ENCODE data around the gene ARL17A.
"Not testable (repeated sequence)": the region's sequence is repeated elsewhere in the genome, so short reads cannot be mapped to it uniquely, and the experiment has no call there.

DNA sequence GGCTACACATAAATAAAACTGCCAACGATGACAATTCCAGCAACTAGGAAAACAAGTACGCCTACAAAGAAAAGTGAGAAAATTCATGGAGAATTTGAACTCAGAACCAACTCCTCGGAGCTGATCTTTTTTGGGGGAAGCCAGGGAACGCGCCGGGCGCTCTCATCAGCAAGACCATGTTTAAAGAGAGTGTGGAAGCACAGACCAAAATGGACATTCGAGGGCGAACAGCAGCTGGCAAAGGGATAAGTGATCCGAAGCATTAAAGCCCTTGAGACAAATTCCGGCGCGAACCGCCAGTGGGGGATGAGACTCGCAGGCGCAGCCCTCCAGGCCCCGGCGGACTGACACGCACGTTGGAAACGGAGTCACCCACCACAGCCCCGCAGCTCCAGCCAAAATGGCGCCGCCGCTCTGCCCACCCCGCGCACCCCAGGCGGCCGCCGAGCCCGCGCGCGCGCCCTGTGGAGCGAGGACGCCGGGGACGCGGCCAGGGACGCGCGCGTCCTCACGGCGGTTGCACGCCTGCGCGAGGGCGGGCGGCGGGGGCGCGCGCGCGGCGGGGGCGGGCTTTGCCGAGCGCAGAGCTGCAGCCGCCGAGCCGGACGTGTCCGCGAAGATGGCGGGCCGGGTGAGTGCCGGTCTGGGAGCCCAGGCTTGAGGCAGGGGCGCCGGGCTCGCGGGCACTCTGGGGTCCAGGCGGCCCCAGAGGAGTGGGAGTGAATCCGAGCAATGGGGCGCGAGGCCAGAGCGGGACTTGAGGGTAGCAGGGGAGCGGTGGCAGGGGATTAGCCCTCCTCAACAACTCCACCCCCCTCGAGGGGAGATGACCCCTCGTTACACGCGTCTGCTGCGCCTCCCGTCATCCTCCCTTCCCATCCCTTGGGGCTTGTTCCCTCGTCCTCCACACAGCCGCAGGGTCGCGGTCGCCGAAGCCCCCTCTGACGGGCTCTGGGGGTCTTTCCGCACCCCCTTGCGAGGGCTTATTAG is 11.0 kb upstream of the ARL17A start, which contains the start of gene NSF:
- TF ChIP-seq POLR2A, POLR2AphosphoS5 (IDR thresholded peaks at IDR 0.05): not testable (repeated sequence)
- TF ChIP-seq, protein P1, sequence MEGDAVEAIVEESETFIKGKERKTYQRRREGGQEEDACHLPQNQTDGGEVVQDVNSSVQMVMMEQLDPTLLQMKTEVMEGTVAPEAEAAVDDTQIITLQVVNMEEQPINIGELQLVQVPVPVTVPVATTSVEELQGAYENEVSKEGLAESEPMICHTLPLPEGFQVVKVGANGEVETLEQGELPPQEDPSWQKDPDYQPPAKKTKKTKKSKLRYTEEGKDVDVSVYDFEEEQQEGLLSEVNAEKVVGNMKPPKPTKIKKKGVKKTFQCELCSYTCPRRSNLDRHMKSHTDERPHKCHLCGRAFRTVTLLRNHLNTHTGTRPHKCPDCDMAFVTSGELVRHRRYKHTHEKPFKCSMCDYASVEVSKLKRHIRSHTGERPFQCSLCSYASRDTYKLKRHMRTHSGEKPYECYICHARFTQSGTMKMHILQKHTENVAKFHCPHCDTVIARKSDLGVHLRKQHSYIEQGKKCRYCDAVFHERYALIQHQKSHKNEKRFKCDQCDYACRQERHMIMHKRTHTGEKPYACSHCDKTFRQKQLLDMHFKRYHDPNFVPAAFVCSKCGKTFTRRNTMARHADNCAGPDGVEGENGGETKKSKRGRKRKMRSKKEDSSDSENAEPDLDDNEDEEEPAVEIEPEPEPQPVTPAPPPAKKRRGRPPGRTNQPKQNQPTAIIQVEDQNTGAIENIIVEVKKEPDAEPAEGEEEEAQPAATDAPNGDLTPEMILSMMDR (IDR thresholded peaks at IDR 0.05) = not testable (repeated sequence)

Data from suprapubic skin (tissue), 4 donors.